Heart right ventricle (tissue), 16 donors: ENCODE results near the gene PEX5. TPM values are rescaled to one million over a fixed set of nuclear protein-coding genes. Genes with fewer than 3 reads are reported as not detected.

ENCODE experiments used
- ATAC-seq, 8 donors: fragments of 200-7000 bp; cut with Tn5 transposase; one replicate each; pipeline ENCODE4 v1.9.1; 2020; ENCODE audit warnings: mild to moderate bottlenecking in 8 of 8, moderate library complexity in 8 of 8, moderate number of reproducible peaks in 1 of 8
- DNase-seq, 2 donors: peaks; one replicate each; pipeline ENCODE4 v3.0.0-alpha.2; 2020
- H3K27ac ChIP-seq, 10 donors: fragments of 200-600 bp; sonication (generic) in 2 of 10; one replicate each; pipeline versions ENCODE4 v1.5.0 to v1.8.0; 2020 to 2022; ENCODE audit warnings: mild to moderate bottlenecking in 3 of 10
- H3K27me3 ChIP-seq, 7 donors: fragments of 200-600 bp; one replicate each; pipeline ENCODE4 v1.8.0; 2021 to 2022; ENCODE audit warnings: mild to moderate bottlenecking in 2 of 7
- H3K36me3 ChIP-seq, 9 donors: fragments of 200-600 bp; sonication (generic) in 1 of 9; one replicate each; pipeline versions ENCODE4 v1.5.0 to v1.8.0; 2020 to 2022; ENCODE audit warnings: mild to moderate bottlenecking in 2 of 9
- H3K4me1 ChIP-seq, 9 donors: fragments of 200-600 bp; sonication (generic) in 1 of 9; one replicate each; pipeline versions ENCODE4 v1.5.0 to v1.8.0; 2020 to 2022; ENCODE audit warnings: mild to moderate bottlenecking in 4 of 9
- H3K4me3 ChIP-seq, 10 donors: fragments of 200-600 bp; sonication (generic) in 2 of 10; one replicate each; pipeline versions ENCODE4 v1.5.0 to v1.8.0; 2020 to 2022; ENCODE audit warnings: mild to moderate bottlenecking in 7 of 10, moderate library complexity in 2 of 10
- H3K9me3 ChIP-seq, 11 donors: fragments of 200-600 bp in 10 of 11; sonication (generic) in 2 of 11; one replicate each; pipeline versions ENCODE4 v1.5.0 to v1.8.0; 2013 to 2022; ENCODE audit warnings: mild to moderate bottlenecking in 2 of 11, control low read depth in 1 of 11, moderate library complexity in 1 of 11
- WGBS, 2 donors: extraction: QIAGEN DNeasy Blood & Tissue Kit; methylation state at CpG; one replicate each; pipeline ENCODE4 v1.1.7; 2013; ENCODE audit warnings: inconsistent platforms in 1 of 2; 5-methylcytosine and 5-hydroxymethylcytosine counted together
- intact Hi-C, 10 donors: fragments of 100-400 bp; cut with DNase I; formaldehyde crosslinking; loops; one replicate each; pipeline versions ENCODE4 v1.11.1 to v1.14.2; 2022
- polyA plus RNA-seq, 2 donors: library from polyadenylated mRNA; stranded (reverse); fragments of 200-250 nt; gene quantifications; one replicate each; pipeline ENCODE4 v1.2.3, GENCODE V29; 2013
- total RNA-seq, 10 donors: library from RNA; stranded (reverse); fragmentation: NEBNext Ultra II Directional in 3 of 10; extraction: Animal tissue kit (Norgen Biotek cat#: 25700) in 3 of 10; gene quantifications; one replicate each; pipeline versions ENCODE4 v1.2.1 to v1.2.4, GENCODE V29; 2021 to 2023
- TF ChIP-seq, protein P1 (sequence below), 9 donors: fragments of 200-600 bp; sonication (generic) in 2 of 9; IDR thresholded peaks; one replicate each; pipeline versions ENCODE4 v1.5.0 to v1.8.0; 2021 to 2022; ENCODE audit warnings: antibody characterized with exemption in 9 of 9, mild to moderate bottlenecking in 5 of 9, moderate library complexity in 1 of 9
- donor health status: Arrhythmogenic right ventricular cardiomyopathy.
- donor health status: ischemic (EF 13 %, LVEDD 7.1; RV severe dilation, severe dysfunction).
- donor health status: healthy with polysubstance abuse.
- donor health status: DM: no; HTN: yes; CAD: no.
- donor health status: DM: no; HTN: no; CAD: no.
- donor health status: ischemic (EF 25% LVEDD 6.9; RV normal size, moderate dysfunction).
- donor health status: ischemic (EF 25% LVEDD 5.7; RV mildly dilated, moderate dysfunction).
- donor health status: healthy.
- donor health status: DM: yes; HTN: yes; CAD: no.
- donor health status: Ischemic cardiomyopathy.
- donor health status: ischemic (EF 35%, LVEDD 5.7; RV mildly dilated, moderate dysfunction).
- donor health status: nonischemic (EF 11% LVEDD 7.7; RV severe dilation, severe dysfunction).
- donor health status: DM: yes; HTN: yes; CAD: no.
- donor health status: PGD.
- donor health status: ischemic (EF 29% LVEDD 5.4; RV normal size, mild dysfunction).
- donor health status: nonischemic (EF 23%, LVEDD 6.1; RV moderate dilation, normal function).

PEX5 gene
- total and polyA plus RNA-seq, 12 donors = 9.7 to 35.2 (median 28.7) TPM

DNA sequence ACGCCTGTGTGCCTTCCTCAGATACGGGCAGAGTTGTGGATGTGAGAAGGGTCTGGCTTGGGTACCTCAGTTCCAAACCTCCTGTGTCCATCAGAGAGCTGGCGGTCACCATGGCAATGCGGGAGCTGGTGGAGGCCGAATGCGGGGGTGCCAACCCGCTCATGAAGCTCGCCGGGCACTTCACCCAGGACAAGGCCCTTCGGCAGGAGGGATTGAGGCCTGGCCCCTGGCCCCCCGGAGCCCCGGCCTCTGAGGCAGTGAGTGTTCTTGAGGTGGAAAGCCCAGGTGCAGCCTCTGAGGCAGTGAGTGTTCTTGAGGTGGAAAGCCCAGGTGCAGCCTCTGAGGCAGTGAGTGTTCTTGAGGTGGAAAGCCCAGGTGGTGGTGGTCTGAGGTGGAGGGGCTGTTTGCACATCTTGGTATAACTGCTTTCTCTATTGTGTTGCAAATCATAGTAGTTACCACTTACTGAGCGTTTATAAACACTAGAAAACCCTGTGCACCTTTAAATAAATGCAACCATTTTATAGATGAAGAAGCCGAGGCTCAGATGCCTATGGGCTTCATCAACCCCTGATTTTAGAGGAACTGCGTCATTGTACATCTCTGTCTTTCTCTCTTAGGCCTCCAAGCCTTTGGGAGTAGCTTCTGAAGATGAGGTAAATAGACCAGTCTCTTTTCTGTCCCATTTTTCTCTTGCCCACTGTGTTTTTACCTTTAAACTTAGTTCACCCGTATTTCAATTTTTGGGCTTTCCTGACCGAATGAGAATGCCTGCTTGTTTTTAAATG, 976 bp downstream of the PEX5 start:
- TF ChIP-seq, protein P1, sequence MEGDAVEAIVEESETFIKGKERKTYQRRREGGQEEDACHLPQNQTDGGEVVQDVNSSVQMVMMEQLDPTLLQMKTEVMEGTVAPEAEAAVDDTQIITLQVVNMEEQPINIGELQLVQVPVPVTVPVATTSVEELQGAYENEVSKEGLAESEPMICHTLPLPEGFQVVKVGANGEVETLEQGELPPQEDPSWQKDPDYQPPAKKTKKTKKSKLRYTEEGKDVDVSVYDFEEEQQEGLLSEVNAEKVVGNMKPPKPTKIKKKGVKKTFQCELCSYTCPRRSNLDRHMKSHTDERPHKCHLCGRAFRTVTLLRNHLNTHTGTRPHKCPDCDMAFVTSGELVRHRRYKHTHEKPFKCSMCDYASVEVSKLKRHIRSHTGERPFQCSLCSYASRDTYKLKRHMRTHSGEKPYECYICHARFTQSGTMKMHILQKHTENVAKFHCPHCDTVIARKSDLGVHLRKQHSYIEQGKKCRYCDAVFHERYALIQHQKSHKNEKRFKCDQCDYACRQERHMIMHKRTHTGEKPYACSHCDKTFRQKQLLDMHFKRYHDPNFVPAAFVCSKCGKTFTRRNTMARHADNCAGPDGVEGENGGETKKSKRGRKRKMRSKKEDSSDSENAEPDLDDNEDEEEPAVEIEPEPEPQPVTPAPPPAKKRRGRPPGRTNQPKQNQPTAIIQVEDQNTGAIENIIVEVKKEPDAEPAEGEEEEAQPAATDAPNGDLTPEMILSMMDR (IDR thresholded peaks at IDR 0.05) = no peak
- peak; percentile 18 to 27 for DNase-seq
- peaks cover 0 to 38% (median 0%) of the 10 kb centered on the region in 9 donors for H3K36me3 ChIP-seq
- no peaks in the 10 kb centered on the region for H3K27me3 ChIP-seq
- WGBS, 2 donors = 33 to 38% methylated on average over 17 of the region's 17 CpGs
- peak in 4 of 8 donors; percentile 0 to 4 (median 0) for ATAC-seq
- intact Hi-C loops = no loop called here
- H3K9me3 ChIP-seq = no peaks in the 10 kb centered on the region
- peak overlapping the region; percentile 30 to 87 (median 76) for H3K4me3 ChIP-seq
- H3K4me1 ChIP-seq = peaks cover 6 to 27% (median 18%) of the 10 kb centered on the region in 9 donors
- peak overlapping the region in 9 of 10 donors; percentile 71 to 96 (median 92) for H3K27ac ChIP-seq

DNA sequence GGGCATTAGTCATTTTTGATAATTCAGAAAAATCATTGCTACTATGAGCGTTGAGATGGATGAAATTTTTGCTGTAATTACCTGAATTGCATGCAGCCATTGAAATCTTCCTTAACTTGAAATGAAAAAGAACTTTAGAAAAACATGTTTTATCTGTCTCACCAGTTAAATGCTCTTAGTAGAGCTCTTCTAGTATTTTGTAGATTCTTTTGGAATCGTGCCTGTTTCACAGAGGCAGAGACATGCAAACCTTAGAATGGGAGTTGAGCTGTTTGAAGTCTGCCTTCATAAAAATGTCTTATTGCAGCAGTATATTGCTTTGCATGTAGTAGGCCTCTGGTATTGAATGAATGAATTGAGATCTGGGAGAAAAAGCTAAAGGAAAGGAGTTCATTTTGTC, 4.2 kb downstream of the PEX5 start:
- Histone ChIP-seq H3K27me3 (no peaks in the 10 kb centered on the region), H3K4me3 (no peak overlapping the region), H3K36me3 (peaks cover 0 to 53% (median 0%) of the 10 kb centered on the region in 9 donors), H3K9me3 (no peaks in the 10 kb centered on the region), H3K27ac (no peak overlapping the region), H3K4me1 (peaks cover under 1 to 16% (median 12%) of the 10 kb centered on the region in 9 donors)
- TF ChIP-seq, protein P1 (IDR thresholded peaks at IDR 0.05) = no peak
- intact Hi-C loops = no loop called here
- ATAC-seq (no peak), DNase-seq (no peak)
- 77 to 82% methylated on average over 2 of the region's 2 CpGs for WGBS, 2 donors

DNA sequence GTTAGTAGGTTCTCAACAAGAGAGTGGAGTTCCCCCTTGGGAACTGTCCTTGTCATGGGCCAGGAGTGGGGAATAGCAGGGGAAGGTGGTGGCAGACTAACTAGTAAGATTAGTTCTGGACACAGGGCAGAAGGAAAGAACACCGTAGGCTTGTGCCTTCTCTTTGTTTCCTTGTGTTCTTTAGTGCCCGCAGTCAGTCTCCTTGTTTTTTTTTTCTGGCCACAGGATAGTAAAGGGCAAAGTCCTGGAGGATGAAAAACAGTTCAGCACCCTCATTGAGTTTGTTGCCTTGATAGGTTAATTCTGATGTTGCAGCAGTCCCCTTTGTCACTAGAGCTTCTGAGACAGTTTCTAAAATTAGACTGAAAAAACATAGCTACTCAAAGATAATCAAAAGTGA, 8.4 kb downstream of the PEX5 start:
- ATAC-seq (no peak), DNase-seq (no peak)
- Histone ChIP-seq H3K36me3 (peaks cover 0 to 61% (median 18%) of the 10 kb centered on the region in 9 donors), H3K27ac (no peak overlapping the region), H3K27me3 (no peaks in the 10 kb centered on the region), H3K4me3 (no peak overlapping the region), H3K9me3 (no peaks in the 10 kb centered on the region), H3K4me1 (no peaks in the 10 kb centered on the region)
- intact Hi-C loops = no loop called here
- 85 to 89% methylated on average over 2 of the region's 2 CpGs for WGBS, 2 donors
- TF ChIP-seq, protein P1 (IDR thresholded peaks at IDR 0.05) = no peak

DNA sequence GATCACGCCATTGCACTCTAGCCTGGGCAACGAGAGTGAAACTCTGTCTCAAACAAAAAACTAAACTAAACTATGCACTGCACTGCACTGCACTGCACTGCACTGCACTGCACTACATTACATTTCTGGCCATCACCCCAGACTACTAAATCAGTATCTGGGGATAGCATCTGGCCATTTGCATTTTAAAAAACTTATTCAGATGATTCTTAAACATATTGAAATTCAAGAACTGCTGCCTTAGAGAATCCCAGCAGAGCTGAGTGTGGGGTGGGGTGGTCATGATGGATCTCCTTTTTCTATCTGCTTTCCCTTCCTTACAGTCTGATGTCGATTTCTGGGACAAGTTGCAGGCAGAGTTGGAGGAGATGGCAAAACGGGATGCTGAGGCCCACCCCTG, 13.6 kb downstream of the PEX5 start:
- Histone ChIP-seq H3K27ac (no peak overlapping the region), H3K4me1 (no peaks in the 10 kb centered on the region), H3K4me3 (no peak overlapping the region), H3K36me3 (peaks cover 0 to 83% (median 40%) of the 10 kb centered on the region in 9 donors), H3K27me3 (no peaks in the 10 kb centered on the region), H3K9me3 (no peaks in the 10 kb centered on the region)
- ATAC-seq (no peak), DNase-seq (no peak)
- TF ChIP-seq, protein P1 (IDR thresholded peaks at IDR 0.05) = no peak
- intact Hi-C loops = no loop called here
- WGBS, 2 donors = 93 to 96% methylated on average over 4 of the region's 4 CpGs
